Skeletal muscle satellite cell (primary cell): ENCODE results near the gene YRDC.
A peak's percentile ranks its signal among the peaks of the same experiment; 100 is the strongest.

ENCODE experiments used
- H3K27me3 ChIP-seq: 2 replicates; pipeline ENCODE4 v1.7.0; 2013; ENCODE audit warnings: low read length; ENCODE audit not compliant: control insufficient read depth, insufficient read depth
- H3K36me3 ChIP-seq: 2 replicates; pipeline ENCODE4 v1.7.0; 2013; ENCODE audit warnings: mild to moderate bottlenecking, control low read depth, low read length; ENCODE audit not compliant: insufficient read depth
- H3K4me1 ChIP-seq: 2 replicates; pipeline ENCODE4 v1.7.0; 2013; ENCODE audit warnings: low read length; ENCODE audit not compliant: control insufficient read depth, insufficient read depth
- H3K4me2 ChIP-seq: 2 replicates; pipeline ENCODE4 v1.7.0; 2013; ENCODE audit warnings: mild to moderate bottlenecking, low read length
- H3K4me3 ChIP-seq: 2 replicates; pipeline ENCODE4 v1.7.0; 2013; ENCODE audit warnings: low read length
- H3K9ac ChIP-seq: 2 replicates; pipeline ENCODE4 v1.7.0; 2013; ENCODE audit warnings: mild to moderate bottlenecking, low read depth, low read length, moderate library complexity
- H3K9me3 ChIP-seq: replicated peaks from 2 replicates; pipeline ENCODE4 v1.7.0; 2013; ENCODE audit warnings: mild to moderate bottlenecking, control low read depth, low read length

Gene YRDC

GRCh38 chr1:37817481-37817880, 9.5 kb upstream of the YRDC start:
- H3K9me3 ChIP-seq = no peaks in the 10 kb centered on the region
- H3K36me3 ChIP-seq = peaks cover 56% of the 10 kb centered on the region
- no peak overlapping the region for H3K9ac ChIP-seq
- no peaks in the 10 kb centered on the region for H3K27me3 ChIP-seq
- H3K4me2 ChIP-seq = no peak overlapping the region
- no peaks in the 10 kb centered on the region for H3K4me1 ChIP-seq
- H3K4me3 ChIP-seq = no peak overlapping the region

GRCh38 chr1:37814252-37814651, 6.2 kb upstream of the YRDC start:
- H3K4me1 ChIP-seq = peaks cover 18% of the 10 kb centered on the region
- H3K9me3 ChIP-seq = no peaks in the 10 kb centered on the region
- peaks cover 41% of the 10 kb centered on the region for H3K36me3 ChIP-seq
- no peaks in the 10 kb centered on the region for H3K27me3 ChIP-seq
- H3K4me3 ChIP-seq = no peak overlapping the region
- H3K4me2 ChIP-seq = no peak overlapping the region
- no peak overlapping the region for H3K9ac ChIP-seq

GRCh38 chr1:37813529-37814145, 5.6 kb upstream of the YRDC start:
- Histone ChIP-seq H3K4me3 (no peak overlapping the region), H3K9ac (no peak overlapping the region), H3K9me3 (no peaks in the 10 kb centered on the region), H3K4me2 (no peak overlapping the region), H3K27me3 (no peaks in the 10 kb centered on the region), H3K4me1 (peaks cover 20% of the 10 kb centered on the region), H3K36me3 (peaks cover 36% of the 10 kb centered on the region)

DNA sequence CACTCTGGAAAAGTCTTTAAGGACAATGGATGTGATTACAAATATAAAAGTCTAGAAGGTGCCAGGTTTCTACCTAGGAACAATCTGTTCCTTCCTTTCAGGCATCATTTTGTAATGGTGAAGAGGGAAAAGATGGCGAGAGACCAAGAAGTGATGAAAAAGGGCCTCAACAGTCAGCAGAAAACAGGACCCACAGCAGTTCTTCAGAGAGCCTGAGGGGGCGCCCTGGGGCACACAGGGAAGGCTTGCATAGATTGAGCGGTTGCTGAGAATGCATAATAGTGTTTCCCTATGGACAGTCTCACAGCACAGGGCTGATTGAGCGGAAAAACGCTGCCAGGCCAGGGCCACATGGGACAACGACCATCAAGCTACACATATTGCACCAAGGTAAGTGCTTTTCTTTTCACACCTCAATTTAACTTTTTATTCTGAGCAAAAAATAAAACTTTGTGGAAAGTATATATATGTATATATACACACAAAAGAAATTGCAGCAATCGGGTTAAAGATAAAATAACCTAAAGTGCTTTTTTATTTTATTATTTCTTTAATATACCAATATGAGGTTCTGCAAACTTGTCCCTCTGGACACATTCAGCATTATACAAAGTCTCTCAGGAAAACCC, 3.1 kb upstream of the YRDC start:
- Histone ChIP-seq H3K4me3 (no peak overlapping the region), H3K9me3 (no peaks in the 10 kb centered on the region), H3K4me2 (no peak overlapping the region), H3K36me3 (peaks cover 33% of the 10 kb centered on the region), H3K4me1 (peaks cover 25% of the 10 kb centered on the region), H3K9ac (no peak overlapping the region), H3K27me3 (no peaks in the 10 kb centered on the region)

DNA sequence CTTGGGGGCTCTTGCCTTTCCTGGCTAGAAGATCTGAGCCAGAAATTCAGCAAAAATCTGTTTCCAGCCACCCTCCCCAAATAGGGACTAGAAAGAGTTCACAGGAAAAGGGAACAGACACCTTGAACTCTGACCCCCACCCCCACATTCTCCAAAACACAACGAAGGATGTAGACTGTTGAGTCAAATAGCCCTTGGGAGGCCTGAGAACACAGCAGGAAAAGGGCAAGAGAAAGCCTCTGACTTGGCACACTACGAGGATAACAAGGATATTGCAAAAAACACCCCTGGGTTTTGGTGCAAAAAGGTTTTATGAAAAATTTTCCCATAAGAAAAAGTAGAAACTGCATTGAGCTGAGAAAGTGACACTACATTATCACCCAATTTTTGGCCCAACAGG, 1.9 kb upstream of the YRDC start:
- Histone ChIP-seq H3K4me1 (peaks cover 25% of the 10 kb centered on the region), H3K9ac (no peak overlapping the region), H3K9me3 (no peaks in the 10 kb centered on the region), H3K27me3 (no peaks in the 10 kb centered on the region), H3K4me2 (peak overlapping the region; percentile 88), H3K36me3 (peaks cover 37% of the 10 kb centered on the region), H3K4me3 (no peak overlapping the region)

DNA sequence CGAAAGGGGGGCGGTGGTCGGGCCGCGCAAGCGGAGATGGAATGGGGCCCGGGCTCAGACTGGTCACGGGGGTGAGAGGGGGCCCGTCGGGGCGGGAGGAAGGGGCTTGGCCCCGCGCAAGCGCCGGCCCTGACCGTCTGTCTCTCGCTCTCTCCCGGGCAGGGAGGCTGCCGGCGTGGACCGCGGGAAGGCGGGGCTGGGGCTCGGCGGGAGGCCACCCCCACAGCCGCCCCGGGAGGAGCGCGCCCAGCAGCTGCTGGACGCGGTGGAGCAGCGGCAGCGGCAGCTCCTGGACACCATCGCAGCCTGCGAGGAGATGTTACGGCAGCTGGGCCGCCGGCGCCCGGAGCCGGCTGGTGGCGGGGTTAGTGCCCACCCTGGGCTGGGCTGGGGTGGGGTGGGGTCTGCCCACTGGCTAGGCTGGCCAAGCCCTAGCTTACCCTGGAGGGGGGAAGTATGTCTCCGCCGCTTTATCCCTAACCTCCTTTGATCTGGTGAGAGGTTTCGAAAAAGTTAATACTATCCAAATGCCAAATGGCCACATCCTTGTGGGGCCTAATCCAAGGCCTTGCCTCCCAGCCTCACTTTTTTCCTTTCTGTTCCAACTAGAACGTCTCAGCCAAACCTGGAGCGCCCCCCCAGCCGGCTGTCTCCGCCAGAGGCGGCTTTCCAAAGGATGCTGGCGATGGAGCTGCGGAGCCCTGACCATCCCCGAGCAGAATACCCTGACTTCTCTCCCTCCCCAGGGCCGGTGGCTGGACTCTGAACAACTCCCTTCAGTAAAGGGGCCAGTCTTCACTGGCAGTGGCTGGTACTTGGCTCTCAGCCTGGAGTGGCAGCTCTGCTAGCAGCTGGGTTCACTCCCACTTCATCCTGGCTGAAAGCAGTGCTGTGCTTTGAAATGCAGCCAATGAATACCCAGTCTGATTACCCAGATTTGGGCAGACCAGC, 636 bp upstream of the YRDC start:
- Histone ChIP-seq H3K36me3 (peaks cover 41% of the 10 kb centered on the region), H3K9ac (peak overlapping the region; percentile 93)

GRCh38 chr1:37807220-37807554, 821 bp downstream of the YRDC start:
- Histone ChIP-seq H3K9ac (peak overlapping the region; percentile 93), H3K27me3 (no peaks in the 10 kb centered on the region), H3K4me1 (peaks cover 25% of the 10 kb centered on the region), H3K9me3 (no peaks in the 10 kb centered on the region), H3K4me3 (peak overlapping the region; percentile 94), H3K36me3 (peaks cover 53% of the 10 kb centered on the region), H3K4me2 (peak overlapping the region; percentile 82)

More for the DNA sequence above, 636 bp upstream of the YRDC start:
- Histone ChIP-seq H3K9me3 (no peaks in the 10 kb centered on the region), H3K27me3 (no peaks in the 10 kb centered on the region), H3K4me1 (peaks cover 25% of the 10 kb centered on the region), H3K4me2 (peak overlapping the region; percentile 88), H3K4me3 (peak overlapping the region; percentile 94)

DNA sequence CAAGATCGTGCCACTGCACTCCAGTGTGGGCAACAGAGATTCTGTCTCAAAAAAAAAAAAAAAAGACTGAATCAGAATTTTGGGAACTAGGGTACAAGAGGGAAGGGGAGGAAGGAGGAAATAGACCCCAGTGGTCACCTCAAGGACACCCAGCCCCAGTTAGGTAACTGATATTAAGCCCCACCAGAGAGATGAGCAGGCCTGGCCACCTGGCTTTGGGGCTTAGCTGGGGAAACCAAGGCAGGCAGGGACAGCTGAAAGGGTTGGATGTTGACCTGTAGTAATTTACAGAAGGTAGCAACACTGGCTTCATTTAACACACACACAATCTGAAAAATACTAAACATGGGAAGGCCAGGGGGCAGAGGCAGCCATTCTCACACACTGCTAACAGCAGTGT, 5.6 kb downstream of the YRDC start:
- H3K4me2 ChIP-seq = no peak overlapping the region
- no peak overlapping the region for H3K9ac ChIP-seq
- H3K36me3 ChIP-seq = peaks cover 55% of the 10 kb centered on the region
- no peak overlapping the region for H3K4me3 ChIP-seq
- no peaks in the 10 kb centered on the region for H3K27me3 ChIP-seq
- peaks cover 9% of the 10 kb centered on the region for H3K4me1 ChIP-seq
- no peaks in the 10 kb centered on the region for H3K9me3 ChIP-seq

DNA sequence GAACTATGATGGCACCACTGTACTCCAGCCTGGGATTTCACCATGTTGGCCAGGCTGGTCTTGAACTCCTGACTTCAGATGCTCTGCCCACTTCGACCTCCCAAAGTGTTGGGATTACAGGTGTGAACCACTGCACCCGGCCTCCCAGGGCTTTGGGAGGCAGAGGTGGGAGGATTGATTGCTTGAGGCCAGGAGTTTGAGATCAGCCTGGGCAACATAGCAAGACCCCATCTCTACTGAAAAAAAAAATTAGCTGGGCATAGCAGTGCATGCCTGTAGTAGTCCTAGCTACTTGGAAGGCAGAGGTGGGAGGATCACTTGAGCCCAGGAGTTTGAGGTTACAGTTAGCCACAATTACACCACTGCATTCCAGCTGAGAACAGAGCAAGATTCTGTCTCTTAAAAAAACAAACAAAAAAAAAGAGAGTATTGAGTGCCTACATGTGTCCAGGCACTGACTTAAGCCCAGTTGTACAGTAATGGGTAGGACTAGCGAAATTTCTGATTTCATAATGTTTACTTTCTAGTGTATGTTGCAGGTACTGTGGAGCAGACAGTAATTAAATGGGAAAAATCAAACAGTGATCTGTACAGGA, 10.2 kb downstream of the YRDC start:
- H3K36me3 ChIP-seq = peaks cover 16% of the 10 kb centered on the region
- no peak overlapping the region for H3K4me2 ChIP-seq
- peaks cover 7% of the 10 kb centered on the region for H3K4me1 ChIP-seq
- H3K9ac ChIP-seq = no peak overlapping the region
- no peak overlapping the region for H3K4me3 ChIP-seq
- no peaks in the 10 kb centered on the region for H3K9me3 ChIP-seq
- peaks cover 11% of the 10 kb centered on the region for H3K27me3 ChIP-seq

DNA sequence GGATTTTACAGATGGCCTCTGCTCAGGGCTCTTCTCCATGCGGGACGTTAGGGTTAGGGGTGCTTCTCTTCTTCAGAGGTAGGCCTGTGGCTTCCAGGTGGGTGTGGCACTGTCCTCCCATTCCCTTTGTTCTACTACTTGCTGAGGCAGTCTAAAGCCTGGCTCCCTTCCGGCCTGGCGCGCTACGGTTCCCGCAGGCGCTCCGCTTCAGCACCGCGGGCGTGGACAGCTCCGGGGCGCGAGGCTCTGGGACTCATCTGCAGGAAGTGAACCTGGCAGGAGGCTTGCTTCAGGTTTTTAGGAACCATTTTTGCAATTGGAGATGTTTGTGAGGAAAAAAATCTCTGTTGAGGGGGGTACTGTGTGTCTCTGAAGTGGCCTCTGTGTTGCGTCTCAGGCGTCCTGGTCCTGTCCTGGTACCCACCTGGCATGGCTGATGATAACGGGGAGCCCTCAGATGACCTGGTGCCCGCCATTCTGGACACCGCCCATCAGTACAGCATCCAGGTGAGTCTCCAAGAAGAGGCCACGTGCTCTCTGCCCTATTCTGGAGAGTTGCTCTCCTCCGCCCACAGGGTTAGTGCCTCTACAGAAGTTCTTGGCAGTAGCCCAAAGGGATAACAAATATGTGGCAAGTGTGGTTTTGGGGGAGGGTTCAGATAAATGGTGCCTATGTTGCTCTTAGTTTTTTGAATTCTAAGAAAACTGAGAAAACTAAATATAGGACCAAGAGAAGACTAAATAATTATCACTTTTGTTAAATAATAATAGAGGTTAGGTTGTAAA, 12.5 kb downstream of the YRDC start:
- no peak overlapping the region for H3K9ac ChIP-seq
- no peaks in the 10 kb centered on the region for H3K9me3 ChIP-seq
- peaks cover 6% of the 10 kb centered on the region for H3K36me3 ChIP-seq
- no peak overlapping the region for H3K4me3 ChIP-seq
- peaks cover 24% of the 10 kb centered on the region for H3K27me3 ChIP-seq
- no peak overlapping the region for H3K4me2 ChIP-seq
- H3K4me1 ChIP-seq = peaks cover 7% of the 10 kb centered on the region
